HCEC 1CT (cell line): Measurements from ENCODE around the gene FHIT.

ENCODE experiments used
- DNase-seq: peaks from one replicate; pipeline ENCODE4 v3.0.0-alpha.2; 2017

Gene FHIT

DNA sequence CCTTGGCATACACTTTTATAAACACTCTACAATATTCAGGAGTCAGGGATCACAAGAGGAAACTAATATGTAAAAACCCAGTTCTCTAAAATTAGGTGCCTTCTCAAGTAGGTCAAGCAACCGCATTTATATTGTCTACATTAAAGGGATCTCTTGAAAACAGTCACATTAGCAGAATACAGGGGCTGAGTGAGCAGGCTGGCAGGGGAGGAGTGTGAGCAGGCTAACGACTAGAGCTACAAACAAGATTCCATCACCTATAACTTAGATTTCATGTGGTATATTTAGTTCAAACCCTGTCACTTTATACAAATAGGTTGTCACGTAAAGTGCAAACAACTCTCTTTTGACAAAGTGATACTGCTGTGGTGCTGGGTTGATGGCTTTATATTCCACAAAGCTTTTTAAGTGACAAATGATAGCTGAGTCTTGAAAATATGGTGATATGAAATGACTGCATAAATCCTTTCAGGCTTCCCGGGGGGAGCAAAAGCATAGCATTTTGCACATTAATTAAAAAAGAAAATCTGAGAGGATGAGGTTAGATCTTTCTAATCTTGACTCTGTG is 937.9 kb downstream of the FHIT start:
- no peak for DNase-seq

- DNase-seq: no peak
Measured at GRCh38 chr3:60309539-60310268, 941.5 kb downstream of the FHIT start.

DNA sequence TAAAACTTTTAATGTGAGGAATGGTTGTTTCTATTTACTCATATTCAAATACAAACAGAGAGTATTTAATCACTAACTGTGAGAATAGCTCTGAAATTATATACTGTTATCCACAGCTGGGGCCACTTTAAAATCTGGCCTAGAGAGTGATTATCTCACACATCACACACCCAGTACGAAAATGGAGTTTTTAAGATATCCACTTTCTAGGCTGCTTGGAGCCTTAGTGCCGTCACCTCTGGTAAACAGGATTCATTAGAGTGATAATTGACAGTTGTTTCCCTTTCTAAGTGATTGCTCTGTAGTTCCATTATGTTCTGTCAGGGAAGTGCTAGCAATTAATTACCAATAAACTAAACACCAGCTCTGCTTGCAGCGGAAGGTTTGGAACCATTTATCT is 942.4 kb downstream of the FHIT start:
- no peak for DNase-seq

DNA sequence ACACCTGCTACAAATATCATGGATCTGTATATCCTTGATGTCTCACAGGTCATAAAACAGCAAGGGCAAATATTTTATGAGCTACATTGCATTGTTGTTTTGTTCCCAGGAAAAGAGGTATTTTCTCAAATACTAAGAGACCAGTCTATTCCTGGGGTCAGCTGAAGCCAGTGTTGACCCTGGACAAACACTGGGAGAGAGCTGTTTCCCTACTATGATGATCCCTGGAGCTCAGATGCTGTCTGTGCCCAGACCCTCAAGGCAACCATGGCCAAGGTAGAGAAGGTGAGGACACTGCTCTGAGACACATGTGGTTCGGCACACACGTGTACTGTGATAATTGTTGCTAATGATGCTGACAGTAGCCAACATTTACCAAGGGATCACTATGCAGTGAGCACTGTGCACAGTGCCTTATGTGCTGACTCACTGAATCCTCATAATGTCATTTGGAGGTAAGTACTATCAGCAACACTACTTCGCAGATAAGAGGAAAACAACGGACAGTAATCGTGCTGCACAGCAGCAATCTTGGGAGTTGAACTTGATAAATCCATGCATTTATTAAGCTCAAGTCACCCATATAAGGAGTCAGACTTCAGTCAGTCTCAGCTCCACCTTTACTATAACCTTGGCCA is 943.6 kb downstream of the FHIT start:
- DNase-seq: no peak

GRCh38 chr3:60304112-60304511 is 947.1 kb downstream of the FHIT start:
- DNase-seq: peak; percentile 23

- no peak for DNase-seq
Measured at GRCh38 chr3:60303160-60303559, 948.1 kb downstream of the FHIT start.

GRCh38 chr3:60301142-60301541 is 950.1 kb downstream of the FHIT start:
- peak; percentile 91 for DNase-seq

GRCh38 chr3:60298141-60298540 is 953.1 kb downstream of the FHIT start:
- DNase-seq: no peak

DNA sequence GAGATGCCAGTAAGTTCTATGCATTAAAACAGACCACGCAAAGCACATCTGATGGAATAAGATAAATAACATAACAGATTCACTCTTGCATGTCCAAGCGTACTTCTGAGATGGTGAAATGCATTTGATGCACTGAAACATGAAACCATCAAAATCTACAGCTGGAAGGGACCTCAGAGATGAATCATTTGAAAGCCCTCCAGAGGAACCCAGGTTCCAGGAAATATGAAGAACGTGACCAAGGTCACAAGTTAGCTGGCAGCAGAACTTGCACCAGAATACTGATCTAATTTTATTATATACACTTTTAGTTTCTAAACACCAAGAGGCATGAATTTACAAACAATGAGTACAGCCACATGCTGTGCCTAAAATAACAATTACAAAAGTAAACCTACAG is 957.1 kb downstream of the FHIT start:
- peak; percentile 70 for DNase-seq

GRCh38 chr3:60291115-60291514 is 960.1 kb downstream of the FHIT start:
- no peak for DNase-seq

- no peak for DNase-seq
Measured at GRCh38 chr3:60290122-60290492, 961.1 kb downstream of the FHIT start.

DNA sequence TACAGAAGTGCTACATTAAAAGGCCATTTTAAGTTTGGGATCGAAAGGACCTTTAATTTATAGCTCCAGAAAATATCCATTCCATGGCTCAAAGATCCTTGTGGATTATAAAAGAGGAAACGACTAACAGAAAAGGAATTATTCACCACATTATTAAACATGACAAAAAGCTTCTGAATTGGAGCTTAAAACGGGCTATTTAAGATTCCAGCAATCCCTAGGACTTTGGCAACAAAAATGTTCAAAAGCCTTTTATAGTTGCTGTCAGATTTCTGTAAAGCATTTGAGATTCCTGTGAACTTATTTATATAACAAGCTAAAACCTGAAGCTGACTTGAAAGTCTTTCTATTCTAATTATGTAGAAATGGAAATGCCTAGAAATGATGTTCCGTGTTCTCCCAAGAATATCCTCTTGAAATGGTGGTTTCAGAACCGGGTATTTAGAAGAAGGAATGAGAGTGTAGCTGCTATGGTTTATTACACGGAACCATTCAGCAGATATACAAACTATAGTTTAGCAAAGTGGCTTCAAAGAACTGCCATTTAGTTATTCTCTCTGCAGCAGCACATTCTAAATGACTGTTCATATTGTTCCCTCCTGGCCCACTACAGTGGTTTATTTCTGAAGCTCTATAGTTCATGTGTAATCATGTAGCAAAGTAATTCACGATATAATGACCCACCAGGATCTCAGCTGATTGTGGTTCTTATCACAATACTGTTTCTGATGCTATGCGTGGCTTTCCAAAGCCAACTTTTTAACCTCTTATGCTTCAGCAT is 961.7 kb downstream of the FHIT start:
- DNase-seq: no peak

DNA sequence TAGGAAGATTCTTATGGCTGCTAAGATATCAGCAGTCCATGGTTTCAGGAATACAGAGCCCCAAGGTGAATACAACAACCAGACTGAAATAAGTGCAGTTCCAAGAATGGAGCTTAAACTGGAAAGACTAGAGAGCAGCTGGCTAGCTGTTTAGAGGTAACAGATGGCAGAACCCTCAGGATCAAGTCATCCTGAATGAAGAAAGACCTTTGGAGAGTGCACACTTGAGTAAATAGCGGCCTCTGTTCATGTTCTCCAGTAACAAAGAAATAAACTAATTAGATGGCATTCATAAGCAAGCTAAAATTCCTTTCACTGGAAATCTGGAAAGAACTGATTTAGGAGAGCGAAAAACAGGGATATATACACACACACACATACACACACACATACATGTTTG is 968.4 kb downstream of the FHIT start:
- DNase-seq: no peak

- DNase-seq: no peak
Measured at GRCh38 chr3:60281970-60282369, 969.3 kb downstream of the FHIT start.

DNA sequence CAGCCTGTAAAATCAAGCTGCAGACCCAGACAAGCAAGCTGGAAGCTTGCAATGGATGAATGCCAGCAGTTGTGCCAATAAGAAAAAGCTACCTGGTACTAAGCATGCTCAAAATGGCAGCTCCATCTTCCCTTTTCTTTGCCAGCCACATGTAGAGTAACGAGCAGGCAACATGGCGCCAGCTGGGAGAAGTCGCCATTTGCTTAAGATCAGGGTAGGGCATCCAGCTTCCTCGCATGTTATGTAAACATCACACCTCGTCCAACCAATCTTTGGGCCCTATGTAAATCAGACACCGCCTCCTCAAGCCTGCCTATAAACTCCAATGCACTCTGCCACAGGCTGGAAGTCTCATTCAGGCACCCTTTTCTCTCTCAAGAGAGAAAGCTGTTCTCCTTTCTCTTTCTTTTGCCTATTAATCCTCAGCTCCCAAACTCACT is 973.9 kb downstream of the FHIT start:
- DNase-seq: no peak

DNA sequence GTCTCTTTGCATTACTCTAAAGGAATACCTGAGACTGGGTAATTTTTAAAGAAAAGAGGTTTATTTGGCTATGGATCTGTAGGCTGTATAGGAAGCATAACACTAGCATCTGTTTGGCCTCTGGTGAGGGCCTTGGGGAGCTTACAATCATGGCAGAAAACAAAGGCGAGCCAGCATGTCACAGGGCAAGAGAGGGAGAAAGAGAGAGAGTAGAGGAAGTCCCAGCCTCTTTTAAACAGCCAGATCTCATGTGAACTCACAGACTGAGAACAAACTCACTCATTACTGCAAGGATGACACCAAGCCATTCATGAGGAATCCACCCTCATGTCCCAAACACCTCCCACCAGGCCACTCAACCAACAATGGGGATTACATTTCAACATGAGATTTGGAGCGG is 974.6 kb downstream of the FHIT start:
- DNase-seq: no peak

GRCh38 chr3:60274646-60275045 is 976.6 kb downstream of the FHIT start:
- no peak for DNase-seq

DNA sequence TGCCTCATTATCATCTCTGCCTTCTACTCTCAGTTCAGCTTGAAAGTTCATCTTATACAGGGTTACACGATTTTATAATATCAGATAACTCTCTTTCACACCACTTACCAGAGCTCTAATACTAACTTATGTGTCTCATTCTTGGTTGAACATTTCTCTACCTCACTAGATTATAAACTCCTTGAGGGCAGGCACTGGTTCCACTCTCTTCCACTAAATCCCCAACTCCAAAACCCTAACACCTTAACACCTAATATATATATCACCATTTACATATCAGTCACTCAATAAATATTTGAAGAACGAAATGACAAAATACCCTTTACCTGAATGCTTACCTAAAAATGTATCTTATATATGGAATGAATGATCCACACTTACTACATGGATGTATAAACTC is 977.2 kb downstream of the FHIT start:
- DNase-seq: no peak

DNA sequence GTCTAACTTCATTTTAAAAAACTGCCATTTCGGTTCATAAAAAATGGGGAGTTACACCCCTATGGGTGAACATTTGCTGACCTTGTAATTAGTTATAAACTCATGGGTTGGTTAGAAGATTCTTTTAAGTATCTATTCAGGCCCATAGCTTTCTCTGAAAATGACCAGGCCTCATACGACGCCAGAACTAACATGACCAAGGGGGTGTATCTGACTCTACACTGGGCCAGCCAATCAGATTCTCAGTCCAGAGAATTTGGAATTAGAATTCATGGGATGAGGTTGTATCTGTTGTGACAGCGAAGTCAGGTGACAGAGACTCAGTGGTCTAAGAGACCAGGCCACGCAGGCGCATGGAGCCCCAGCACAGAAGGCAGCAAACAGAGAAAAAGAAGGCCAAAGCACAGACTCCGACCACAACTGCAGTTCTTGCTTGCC is 981.4 kb downstream of the FHIT start:
- no peak for DNase-seq

DNA sequence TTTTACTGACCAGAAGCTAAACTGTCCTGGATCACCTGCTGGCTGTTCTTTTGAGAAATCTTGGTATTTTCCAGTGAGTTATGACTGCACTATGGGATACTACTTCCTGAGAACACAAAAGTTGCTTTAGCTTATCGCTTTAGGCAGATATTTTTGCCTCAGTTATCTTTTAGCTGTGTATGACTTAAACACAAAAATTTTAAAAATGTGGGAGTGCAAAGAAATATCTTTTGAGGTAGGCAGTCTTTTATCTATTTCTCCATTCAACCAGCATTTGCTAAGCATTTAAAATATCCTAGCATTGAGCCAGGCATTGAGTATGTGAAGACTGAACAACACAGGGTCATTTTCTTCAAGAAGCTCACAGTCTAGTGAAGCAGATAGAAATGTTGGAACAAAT is 981.9 kb downstream of the FHIT start:
- no peak for DNase-seq

DNA sequence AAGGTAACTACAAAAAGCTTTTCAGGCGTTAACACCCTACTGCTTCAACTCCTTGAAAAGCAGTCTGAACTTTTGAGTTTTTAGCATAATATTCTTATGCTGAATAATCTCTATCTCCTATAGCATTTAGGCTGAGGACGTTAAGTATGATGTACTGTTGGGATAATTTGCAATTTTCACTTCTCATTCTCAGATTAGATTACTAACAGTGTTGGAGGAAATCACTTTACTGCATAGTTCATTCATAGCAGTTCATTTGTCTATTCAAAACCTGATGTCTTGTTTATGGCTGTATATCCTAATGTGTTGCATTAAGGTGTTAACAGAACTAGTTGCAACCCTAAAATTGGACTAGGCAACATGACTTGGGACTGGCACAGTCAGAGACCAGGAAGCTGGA is 983.1 kb downstream of the FHIT start:
- DNase-seq: no peak

GRCh38 chr3:60266444-60266843 is 984.8 kb downstream of the FHIT start:
- no peak for DNase-seq

- peak; percentile 10 for DNase-seq
Measured at GRCh38 chr3:60263191-60263590, 988.1 kb downstream of the FHIT start.

DNA sequence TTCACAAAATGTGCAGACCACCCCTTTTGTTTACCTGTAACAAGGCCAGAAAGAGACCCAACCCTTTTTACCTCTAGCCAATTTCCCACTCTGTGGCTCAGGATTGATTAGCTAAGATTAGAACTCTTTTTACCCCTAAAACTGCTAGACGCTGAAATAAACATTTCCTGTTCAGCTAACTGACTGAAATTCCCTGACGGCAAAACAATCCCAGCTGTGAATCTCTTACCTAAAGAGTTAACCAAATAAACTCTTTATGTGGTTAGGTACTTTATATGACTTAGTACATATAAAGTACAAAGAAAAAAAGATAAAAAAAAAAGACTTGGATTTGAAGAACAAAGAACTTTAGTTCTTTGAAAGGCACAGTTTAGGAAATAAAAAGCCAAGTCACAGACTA is 988.7 kb downstream of the FHIT start:
- DNase-seq: no peak
